ENCODE data around the gene FOXA2. TPM values are rescaled to one million over a fixed set of nuclear protein-coding genes. Genes with fewer than 3 reads are reported as not detected.

FOXA2 gene
- total and polyA plus RNA-seq, 2 of the 13 experiments (the other 11 are each of a cell fraction or from before 2014, with no cell fraction given): 8.8 to 12.2 TPM

DNA sequence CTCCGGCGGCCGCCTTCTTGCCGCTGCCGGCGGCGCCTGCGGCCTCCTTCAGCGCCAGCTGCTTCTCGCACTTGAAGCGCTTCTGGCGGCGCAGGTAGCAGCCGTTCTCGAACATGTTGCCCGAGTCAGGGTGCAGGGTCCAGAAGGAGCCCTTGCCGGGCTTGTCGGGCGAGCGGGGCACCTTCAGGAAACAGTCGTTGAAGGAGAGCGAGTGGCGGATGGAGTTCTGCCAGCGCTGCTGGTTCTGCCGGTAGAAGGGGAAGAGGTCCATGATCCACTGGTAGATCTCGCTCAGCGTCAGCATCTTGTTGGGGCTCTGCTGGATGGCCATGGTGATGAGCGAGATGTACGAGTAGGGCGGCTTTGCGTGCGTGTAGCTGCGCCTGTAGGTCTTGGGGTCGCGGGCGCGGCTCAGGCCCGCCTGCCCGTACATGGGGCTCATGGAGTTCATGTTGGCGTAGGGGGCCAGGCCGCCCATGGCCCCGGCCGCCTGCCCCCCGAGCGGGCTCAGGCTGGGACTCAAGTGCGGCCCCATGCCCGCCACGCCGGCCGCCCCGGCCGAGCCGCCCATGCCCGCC is 1.9 kb downstream of the FOXA2 start (continued):
- TF ChIP-seq CC2D1A (CRISPR knock-in tag; IDR thresholded peaks at IDR 0.05) (no peak), KLF11 (CRISPR knock-in tag; IDR thresholded peaks at IDR 0.05) (no peak), MXI1 (IDR thresholded peaks at IDR 0.05; ENCODE audit: borderline replicate concordance, low read depth, low read length) (no peak), CBX1 (IDR thresholded peaks at IDR 0.05; ENCODE audit: low read depth) (no peak), ZNF484 (CRISPR knock-in tag; IDR thresholded peaks at IDR 0.05; ENCODE audit: borderline replicate concordance, low read depth) (no peak), TOPORS (CRISPR knock-in tag; IDR thresholded peaks at IDR 0.05) (no peak), ZNF17 (CRISPR knock-in tag; IDR thresholded peaks at IDR 0.05) (no peak), AGO2 (optimal IDR thresholded peaks at IDR 0.05; ENCODE audit: low read depth, low read length) (peak; percentile 12), ZNF383 (CRISPR knock-in tag; IDR thresholded peaks at IDR 0.05; ENCODE audit: borderline replicate concordance) (no peak), ZNF160 (CRISPR knock-in tag; IDR thresholded peaks at IDR 0.05) (0 out of 2 replicates have a peak, but pooled peaks have one; percentile 37), IRX3 (CRISPR knock-in tag; IDR thresholded peaks at IDR 0.05; ENCODE audit: borderline replicate concordance, low read depth) (no peak), ZNF326 (CRISPR knock-in tag; IDR thresholded peaks at IDR 0.05; ENCODE audit: borderline replicate concordance) (no peak), TBX3 (IDR thresholded peaks at IDR 0.05; ENCODE audit: borderline replicate concordance) (no peak), FOXP1 (IDR thresholded peaks at IDR 0.05) (no peak), FOXP1 (CRISPR knock-in tag; IDR thresholded peaks at IDR 0.05) (no peak), ZNF788 (CRISPR knock-in tag; IDR thresholded peaks at IDR 0.05; ENCODE audit: borderline replicate concordance) (no peak), TBL1XR1 (IDR thresholded peaks at IDR 0.05; ENCODE audit: borderline replicate concordance, low read length, partially characterized antibody) (no peak), NAIF1 (CRISPR knock-in tag; IDR thresholded peaks at IDR 0.05; ENCODE audit: borderline replicate concordance) (no peak), U2AF1 (optimal IDR thresholded peaks at IDR 0.05; ENCODE audit: low read depth, low read length) (no peak), ZNF883 (CRISPR knock-in tag; IDR thresholded peaks at IDR 0.05; ENCODE audit: not compliant biosample characterization) (no peak), ZNF766 (CRISPR knock-in tag; IDR thresholded peaks at IDR 0.05; ENCODE audit: borderline replicate concordance) (peak; percentile 35; the same call in 1 of the 2 replicates), ZNF550 (CRISPR knock-in tag; IDR thresholded peaks at IDR 0.05; ENCODE audit: borderline replicate concordance) (no peak)
- TF ChIP-seq, protein P1, sequence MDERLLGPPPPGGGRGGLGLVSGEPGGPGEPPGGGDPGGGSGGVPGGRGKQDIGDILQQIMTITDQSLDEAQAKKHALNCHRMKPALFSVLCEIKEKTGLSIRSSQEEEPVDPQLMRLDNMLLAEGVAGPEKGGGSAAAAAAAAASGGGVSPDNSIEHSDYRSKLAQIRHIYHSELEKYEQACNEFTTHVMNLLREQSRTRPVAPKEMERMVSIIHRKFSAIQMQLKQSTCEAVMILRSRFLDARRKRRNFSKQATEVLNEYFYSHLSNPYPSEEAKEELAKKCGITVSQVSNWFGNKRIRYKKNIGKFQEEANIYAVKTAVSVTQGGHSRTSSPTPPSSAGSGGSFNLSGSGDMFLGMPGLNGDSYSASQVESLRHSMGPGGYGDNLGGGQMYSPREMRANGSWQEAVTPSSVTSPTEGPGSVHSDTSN (CRISPR knock-in tag; IDR thresholded peaks at IDR 0.05): no peak
- TF ChIP-seq, protein P2, sequence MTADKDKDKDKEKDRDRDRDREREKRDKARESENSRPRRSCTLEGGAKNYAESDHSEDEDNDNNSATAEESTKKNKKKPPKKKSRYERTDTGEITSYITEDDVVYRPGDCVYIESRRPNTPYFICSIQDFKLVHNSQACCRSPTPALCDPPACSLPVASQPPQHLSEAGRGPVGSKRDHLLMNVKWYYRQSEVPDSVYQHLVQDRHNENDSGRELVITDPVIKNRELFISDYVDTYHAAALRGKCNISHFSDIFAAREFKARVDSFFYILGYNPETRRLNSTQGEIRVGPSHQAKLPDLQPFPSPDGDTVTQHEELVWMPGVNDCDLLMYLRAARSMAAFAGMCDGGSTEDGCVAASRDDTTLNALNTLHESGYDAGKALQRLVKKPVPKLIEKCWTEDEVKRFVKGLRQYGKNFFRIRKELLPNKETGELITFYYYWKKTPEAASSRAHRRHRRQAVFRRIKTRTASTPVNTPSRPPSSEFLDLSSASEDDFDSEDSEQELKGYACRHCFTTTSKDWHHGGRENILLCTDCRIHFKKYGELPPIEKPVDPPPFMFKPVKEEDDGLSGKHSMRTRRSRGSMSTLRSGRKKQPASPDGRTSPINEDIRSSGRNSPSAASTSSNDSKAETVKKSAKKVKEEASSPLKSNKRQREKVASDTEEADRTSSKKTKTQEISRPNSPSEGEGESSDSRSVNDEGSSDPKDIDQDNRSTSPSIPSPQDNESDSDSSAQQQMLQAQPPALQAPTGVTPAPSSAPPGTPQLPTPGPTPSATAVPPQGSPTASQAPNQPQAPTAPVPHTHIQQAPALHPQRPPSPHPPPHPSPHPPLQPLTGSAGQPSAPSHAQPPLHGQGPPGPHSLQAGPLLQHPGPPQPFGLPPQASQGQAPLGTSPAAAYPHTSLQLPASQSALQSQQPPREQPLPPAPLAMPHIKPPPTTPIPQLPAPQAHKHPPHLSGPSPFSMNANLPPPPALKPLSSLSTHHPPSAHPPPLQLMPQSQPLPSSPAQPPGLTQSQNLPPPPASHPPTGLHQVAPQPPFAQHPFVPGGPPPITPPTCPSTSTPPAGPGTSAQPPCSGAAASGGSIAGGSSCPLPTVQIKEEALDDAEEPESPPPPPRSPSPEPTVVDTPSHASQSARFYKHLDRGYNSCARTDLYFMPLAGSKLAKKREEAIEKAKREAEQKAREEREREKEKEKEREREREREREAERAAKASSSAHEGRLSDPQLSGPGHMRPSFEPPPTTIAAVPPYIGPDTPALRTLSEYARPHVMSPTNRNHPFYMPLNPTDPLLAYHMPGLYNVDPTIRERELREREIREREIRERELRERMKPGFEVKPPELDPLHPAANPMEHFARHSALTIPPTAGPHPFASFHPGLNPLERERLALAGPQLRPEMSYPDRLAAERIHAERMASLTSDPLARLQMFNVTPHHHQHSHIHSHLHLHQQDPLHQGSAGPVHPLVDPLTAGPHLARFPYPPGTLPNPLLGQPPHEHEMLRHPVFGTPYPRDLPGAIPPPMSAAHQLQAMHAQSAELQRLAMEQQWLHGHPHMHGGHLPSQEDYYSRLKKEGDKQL (CRISPR knock-in tag; IDR thresholded peaks at IDR 0.05; ENCODE audit: low read depth): no peak
- TF ChIP-seq, protein P3, sequence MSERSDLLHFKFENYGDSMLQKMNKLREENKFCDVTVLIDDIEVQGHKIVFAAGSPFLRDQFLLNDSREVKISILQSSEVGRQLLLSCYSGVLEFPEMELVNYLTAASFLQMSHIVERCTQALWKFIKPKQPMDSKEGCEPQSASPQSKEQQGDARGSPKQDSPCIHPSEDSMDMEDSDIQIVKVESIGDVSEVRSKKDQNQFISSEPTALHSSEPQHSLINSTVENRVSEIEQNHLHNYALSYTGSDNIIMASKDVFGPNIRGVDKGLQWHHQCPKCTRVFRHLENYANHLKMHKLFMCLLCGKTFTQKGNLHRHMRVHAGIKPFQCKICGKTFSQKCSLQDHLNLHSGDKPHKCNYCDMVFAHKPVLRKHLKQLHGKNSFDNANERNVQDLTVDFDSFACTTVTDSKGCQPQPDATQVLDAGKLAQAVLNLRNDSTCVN (CRISPR knock-in tag; IDR thresholded peaks at IDR 0.05; ENCODE audit: borderline replicate concordance): no peak
